GM18505 (cell line): ENCODE measurements around the gene CPA5.

Source experiments
- ATAC-seq: cut with Tn5 transposase; IDR thresholded peaks from one replicate; pipeline ENCODE4 v1.9.1; 2021; ENCODE audit not compliant: unreplicated experiment
- POLR2A ChIP-seq: IDR thresholded peaks from 4 replicates; pipeline ENCODE4 v1.6.1; 2011; ENCODE audit warnings: borderline replicate concordance; ENCODE audit not compliant: insufficient read depth, insufficient read length; ENCODE audit errors: extremely low read depth

CPA5 gene

DNA sequence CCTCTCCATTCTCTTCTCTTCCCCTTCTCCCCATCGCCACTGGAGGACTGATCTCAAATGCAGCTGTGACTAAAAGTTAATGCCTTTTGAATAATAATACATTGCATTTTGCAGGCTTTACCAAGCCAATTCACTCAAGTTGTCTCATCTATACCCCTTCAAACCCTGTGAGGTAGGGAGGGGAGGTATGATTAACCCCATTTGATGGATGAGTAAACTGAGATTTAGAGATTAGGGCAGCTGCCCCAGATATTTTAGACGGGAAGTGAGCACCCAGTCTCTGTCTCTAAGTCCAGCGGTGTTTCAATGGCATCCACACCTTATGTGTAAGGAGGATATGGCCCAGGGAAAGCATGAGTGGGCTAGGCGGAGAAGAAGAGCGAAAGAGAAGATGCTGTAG lies 1.1 kb downstream of the CPA5 start:
- no peak for ATAC-seq
- no peak for TF ChIP-seq POLR2A

DNA sequence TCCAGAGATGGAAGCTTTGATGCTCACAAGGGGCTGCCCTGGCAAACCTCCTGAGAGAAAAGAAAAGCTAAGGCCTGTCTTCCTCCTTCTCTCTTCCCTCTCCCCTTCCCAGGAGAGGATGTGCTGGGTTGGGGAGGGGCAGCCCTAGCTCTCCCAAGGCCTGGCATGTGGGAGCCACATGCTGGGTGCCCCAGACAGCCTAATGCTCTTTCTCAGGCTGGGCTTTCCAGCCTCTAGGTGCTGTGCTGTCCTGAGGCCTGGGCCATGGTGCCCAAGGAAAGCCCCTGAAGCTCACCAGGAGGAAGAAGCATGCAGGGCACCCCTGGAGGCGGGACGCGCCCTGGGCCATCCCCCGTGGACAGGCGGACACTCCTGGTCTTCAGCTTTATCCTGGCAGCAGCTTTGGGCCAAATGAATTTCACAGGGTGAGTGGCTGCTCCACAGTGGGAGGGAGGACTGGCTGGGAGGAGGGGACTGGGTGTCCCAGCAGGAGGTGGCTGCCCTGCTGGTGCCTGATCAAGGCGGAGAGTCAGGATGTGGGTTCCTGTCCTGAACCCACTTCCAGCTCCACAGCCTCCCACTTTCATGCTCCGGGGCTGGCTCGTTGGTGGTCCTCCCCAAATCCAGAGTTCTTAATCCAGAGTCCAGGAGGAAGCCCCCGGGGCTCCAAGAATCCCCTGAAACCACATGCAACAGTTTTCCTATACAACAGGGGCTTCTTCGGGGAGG lies 1.7 kb downstream of the CPA5 start:
- ATAC-seq, result no peak
- TF ChIP-seq POLR2A, result no peak

DNA sequence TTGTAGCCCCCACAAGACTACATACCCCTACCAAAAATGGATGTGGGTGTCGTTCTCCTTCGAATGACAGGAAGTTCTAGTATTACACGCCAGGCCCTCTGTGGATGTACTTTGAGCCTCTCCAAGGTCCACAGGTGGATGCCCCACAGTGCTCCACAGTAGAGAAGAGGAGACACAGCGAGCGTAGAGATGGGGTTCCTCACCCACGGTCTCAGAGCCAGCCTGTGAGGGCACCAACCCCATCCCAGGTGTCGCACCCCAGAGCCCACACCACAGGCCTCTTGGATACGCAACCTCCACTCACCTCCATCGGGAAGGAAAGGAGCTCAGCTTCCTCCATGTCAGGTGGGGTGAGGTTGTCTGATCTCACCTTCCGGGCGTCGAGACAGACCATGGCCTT lies 2.3 kb downstream of the CPA5 start:
- no peak for ATAC-seq
- no peak for TF ChIP-seq POLR2A

DNA sequence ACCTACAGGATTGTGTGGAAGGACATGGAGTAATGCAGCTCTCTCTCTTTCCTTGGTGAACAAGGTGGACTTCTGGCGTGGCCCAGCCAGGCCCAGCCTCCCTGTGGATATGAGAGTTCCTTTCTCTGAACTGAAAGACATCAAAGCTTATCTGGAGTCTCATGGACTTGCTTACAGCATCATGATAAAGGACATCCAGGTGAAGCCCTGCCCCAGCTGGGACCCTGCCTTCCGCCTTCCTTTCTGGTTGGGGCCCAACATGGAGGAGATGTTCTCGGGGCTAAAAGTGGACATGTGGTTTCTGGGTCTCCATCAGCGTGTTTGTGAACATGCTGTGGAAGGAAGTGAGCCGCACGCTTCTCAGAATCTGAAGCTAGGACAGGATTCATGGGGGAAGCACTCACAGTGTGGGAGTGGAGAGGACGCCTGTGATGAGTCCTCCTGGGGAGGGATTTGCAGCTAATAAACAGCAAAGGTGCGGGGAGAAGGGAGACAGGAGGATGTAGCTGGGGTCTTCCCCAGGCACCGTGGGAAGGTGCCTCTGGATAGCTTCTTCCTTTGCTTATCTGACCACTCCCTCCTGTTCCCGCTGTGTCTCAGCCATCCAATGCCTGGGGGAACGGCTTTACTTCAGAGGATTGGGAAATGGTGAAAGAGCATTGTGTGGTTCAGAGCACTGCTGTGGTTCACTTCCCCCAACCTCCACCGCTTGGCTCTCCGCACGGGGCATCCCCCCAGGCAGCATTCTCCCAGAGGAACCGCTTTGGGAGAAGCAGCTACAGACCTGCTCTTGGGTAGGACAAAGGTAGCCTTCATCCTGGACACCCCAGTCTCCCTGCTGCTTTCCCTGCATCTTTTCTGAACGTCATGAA lies 5.5 kb downstream of the CPA5 start:
- ATAC-seq, result no peak
- TF ChIP-seq POLR2A, result no peak

DNA sequence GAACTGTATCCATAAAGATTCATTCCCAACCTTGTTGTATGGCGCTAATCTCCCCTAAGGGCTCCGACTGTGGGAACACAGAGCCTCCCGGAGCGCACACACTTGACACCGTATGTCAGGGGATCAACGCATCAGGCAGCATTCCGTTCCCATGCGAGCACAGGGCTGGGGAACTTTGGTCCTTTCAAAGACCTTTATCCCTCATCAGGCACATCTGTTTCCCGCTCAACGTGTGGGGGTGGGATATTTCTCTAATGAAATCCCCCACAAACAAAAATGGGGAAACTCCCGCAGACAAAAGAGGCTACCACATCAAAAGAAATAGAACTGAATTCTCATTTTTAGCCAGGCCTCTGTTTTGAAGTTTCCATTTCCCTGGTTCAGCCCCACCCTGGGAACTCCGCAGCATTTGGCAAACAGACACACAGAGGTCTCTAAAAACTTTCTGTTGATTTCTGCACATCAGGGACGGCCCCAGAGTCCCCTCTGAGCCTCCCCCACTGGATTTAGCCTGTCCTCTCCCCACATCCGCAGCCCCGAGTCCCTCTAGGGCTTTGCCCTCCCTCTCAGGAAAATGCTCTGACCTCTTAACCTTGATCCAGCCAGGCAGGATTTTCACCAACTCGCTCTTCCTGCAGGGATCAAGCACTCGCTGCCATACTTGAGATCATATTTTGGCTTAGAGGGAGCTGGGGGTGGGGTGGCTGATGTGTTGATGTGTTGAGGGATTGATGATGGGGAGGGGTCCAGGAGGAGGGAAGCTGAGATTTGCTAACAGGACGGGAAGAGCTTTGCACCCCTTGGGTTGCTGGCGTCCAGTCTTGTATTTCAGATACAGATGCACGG lies 6.6 kb downstream of the CPA5 start:
- TF ChIP-seq POLR2A, result no peak
- no peak for ATAC-seq

DNA sequence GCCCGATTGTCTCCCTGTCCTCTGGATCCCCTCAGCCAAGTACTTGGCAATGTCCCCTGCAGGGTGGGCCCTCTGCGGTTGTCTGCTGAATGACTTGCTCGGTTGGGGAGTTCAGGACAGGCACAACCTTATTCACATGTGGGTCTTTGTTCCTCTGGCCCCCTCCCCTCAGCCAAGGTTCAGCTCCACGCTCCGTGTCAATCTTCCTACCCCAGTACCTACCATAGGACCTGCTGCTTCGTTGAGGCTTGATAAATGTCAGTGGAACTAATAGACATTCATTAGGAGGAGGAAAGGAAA lies 7.1 kb downstream of the CPA5 start:
- ATAC-seq, result no peak
- TF ChIP-seq POLR2A, result no peak

DNA sequence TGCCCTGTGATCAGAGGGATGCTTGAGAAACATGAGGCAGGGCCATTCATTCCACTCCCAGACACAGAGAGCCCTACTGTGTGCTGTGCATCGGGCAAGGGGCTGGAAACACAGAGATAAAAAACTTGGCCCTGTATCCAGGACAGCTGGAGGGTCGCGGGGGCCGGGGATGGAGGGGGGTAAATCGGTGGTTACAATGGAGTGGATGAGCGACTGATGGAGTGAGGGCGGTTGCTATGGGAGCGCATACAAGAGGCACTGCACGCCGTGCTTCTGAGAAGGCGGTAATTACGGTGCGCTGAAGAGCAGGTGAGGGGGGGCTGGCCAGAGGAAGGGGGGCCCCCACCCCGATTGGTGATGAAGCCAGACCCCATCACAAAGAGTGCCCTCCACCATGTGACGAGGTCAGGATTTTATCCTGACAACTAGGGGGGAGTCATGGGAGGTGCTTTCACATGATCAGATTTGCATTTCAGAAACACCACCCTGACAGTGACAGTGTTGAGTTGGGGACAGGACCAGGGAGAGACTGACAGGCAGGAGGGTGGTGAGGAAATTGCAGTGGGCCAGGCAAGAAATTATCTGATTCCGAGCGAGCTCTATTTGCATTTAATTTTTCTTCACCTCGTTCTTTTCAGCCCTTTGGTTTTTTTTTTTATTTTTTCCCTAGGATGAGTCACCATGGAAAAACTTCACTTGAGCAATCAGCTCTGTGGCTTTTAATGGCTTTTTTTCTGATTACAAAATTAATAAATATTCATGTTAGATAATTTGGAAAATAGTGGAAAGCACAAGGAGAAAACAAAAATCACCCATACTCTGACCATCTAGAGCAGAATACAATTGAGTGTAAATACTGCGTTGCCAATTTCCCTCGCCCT lies 7.8 kb downstream of the CPA5 start:
- no peak for TF ChIP-seq POLR2A
- ATAC-seq, result no peak

DNA sequence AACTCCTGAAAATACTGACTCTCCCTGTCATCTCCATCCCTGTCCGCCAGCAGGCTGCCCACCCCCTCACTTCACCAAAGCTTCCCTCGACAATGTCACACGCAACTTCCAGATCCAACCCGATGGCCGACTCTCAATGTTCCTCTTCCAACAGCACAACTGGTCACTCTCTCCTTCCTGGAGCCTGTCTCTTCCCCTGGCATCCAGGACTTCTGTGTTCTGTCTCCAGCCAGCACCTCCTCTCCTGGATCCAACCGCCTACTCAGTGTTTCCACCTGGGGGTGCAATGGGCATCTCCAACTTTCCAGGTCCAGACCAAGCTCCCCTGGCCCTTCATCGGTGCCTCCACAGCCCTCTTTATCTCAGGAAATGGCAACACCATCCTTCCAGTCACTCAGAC lies 8.6 kb downstream of the CPA5 start:
- TF ChIP-seq POLR2A, result no peak
- no peak for ATAC-seq

DNA sequence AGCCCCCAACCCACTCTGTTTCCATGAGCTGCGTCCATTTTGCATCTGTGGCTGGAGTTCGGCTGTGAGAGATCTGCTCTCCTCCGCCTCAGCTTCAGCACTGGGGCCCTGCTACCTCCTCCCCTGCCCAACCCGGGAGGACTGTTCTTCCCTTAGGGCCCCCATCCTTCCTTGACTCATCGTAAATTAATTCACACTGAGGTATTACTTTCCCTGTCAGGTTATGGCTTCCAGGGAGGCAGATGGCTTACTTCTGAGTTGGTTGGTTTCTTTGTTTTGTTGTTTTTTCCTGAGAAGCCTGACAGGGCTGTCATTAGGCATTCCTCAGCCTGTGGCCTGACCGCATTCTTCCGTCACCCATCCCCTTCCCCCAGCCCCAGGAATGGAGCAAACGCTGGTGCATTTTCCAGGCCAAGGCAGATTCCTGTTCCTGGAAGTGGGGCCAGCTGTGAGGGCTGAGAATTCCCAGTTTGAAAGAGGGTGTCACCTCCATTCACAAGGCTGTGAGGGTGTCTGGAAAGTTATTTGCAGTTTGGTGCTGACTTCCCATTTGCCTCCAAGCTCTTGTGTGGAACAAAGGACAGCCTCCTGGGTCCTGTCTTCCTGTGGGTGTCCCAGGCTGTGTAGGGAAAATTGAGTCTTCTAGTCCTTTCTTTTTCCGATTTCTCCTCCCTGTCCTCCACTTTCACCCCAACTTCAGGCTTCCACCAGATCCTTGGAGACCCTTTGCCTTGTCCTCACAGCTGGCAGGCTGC lies 11.7 kb downstream of the CPA5 start:
- ATAC-seq, result no peak
- no peak for TF ChIP-seq POLR2A

DNA sequence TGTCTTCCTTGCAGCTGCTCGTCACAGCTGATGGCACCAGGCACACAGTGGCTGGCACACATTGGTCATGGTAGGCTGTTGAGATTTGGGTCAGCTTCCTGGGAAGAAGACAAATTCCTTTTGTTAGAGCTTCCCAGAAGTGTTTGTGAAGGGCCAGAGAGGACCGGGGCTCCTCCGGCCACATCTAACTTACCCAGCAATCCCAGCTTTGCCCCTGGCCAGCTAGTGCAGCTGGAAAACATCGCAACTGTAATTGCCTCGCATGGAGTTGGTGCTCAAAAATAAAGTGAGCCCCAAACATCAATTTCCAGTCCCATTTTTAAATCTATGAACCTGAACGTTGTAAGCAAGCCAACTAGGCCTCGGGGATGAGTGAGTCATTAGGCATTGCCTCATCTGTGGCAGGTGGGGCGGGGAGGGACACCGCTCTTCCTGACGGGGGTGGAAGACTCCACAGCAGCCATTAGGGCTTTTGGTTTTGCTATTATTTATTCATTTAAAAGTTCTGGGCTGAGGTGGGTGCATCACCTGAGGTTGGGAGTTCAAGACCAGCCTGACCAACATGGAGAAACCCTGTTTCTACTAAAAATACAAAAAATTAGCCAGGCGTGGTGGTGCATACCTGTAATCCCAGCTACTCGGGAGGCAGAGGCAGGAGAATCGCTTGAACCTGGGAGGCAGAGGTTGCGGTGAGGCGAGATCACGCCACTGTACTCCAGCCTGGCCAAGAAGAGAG lies 12.4 kb downstream of the CPA5 start:
- TF ChIP-seq POLR2A, result no peak
- ATAC-seq, result no peak

DNA sequence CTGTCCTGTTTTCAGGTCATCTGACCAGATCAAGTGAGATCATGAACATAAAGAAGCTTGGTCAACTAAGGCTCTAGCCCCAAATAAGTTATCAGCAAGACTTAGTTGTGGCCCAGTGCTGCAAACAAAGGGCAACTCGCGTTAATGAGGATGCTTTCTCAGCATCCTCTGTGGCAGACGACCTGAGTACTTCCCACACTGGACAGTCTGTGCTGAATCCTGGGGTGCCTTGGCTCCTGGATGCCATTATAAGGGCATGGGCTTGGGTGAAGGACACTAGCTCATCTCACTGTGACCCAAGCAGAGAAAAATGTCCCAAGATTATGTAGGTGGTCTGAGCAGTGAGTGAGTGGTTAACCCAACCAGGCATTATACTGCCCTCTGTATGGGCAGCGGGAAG lies 13.9 kb downstream of the CPA5 start:
- no peak for ATAC-seq
- no peak for TF ChIP-seq POLR2A
